ENCODE results near the gene OSTC. TPM values are rescaled to one million over a fixed set of nuclear protein-coding genes. Genes with fewer than 3 reads are reported as not detected.

The OSTC gene
- total and polyA plus RNA-seq, 2 of the 13 experiments (the other 11 are each of a cell fraction or from before 2014, with no cell fraction given) = 208 to 380 TPM

- TF ChIP-seq TERF1 (CRISPR knock-in tag; IDR thresholded peaks at IDR 0.05) (no peak), KLF16 (CRISPR knock-in tag; IDR thresholded peaks at IDR 0.05) (no peak), MTA3 (CRISPR knock-in tag; IDR thresholded peaks at IDR 0.05) (no peak), ZNF224 (CRISPR knock-in tag; IDR thresholded peaks at IDR 0.05) (no peak), SRSF9 (IDR thresholded peaks at IDR 0.05; ENCODE audit: borderline replicate concordance, insufficient read depth, low read depth, low read length, poor library complexity, severe bottlenecking) (no peak), ETS1 (CRISPR knock-in tag; IDR thresholded peaks at IDR 0.05) (no peak), AFF4 (CRISPR knock-in tag; IDR thresholded peaks at IDR 0.05) (no peak), KIAA2018 (CRISPR knock-in tag; IDR thresholded peaks at IDR 0.05; ENCODE audit: borderline replicate concordance) (no peak)
Observed at GRCh38 chr4:108620933-108621905, 29.2 kb upstream of the OSTC start (continued).

All from HepG2 (cell line).